GM19468 (cell line): ENCODE data around the gene FHOD3.

ENCODE experiments used
- ATAC-seq: cut with Tn5 transposase; IDR thresholded peaks from one replicate; pipeline ENCODE4 v1.9.1; 2021; ENCODE audit warnings: mild to moderate bottlenecking, moderate library complexity, moderate number of reproducible peaks; ENCODE audit not compliant: unreplicated experiment; ENCODE audit errors: extremely low read depth

FHOD3 gene

DNA sequence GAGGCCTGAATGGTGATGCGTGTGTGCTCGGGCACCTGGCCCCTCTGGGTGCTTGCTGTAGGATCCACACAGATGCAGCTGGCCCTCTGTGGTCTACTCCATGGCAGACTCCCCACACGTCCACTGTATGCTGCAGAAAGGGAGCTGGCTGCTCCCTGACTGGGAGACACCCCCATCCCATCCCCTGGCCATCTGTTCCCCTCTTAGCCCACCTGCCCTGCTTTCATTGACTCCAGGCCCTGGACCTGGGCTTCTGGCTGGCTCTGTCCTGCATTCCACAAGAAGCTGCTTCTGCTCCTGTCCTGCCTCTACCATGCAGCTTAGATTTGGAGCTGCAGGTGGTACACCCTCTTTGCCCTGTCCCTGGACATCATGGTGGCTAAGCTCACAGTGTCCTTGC lies 80.1 kb downstream of the FHOD3 start:
- no peak for ATAC-seq

DNA sequence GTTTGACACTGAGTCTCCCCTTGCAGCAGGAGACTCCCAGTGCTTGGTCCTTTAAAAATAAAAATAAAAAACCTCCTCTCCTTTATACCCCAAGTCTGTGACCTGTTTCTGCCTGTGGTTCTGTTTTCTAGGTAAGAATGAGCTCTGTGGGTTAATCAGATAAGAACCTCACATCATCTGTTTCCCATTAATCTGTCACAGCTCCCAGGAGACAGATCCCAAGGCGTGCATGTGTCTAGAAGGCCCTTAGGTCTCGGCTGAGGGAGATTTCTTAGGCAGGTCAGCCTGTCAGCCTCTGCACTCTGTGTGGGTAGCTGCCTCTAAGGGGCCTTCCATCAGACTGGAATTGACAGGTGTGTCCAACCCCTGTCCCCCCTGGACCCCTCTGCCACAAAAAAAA lies 80.7 kb downstream of the FHOD3 start:
- ATAC-seq = no peak

DNA sequence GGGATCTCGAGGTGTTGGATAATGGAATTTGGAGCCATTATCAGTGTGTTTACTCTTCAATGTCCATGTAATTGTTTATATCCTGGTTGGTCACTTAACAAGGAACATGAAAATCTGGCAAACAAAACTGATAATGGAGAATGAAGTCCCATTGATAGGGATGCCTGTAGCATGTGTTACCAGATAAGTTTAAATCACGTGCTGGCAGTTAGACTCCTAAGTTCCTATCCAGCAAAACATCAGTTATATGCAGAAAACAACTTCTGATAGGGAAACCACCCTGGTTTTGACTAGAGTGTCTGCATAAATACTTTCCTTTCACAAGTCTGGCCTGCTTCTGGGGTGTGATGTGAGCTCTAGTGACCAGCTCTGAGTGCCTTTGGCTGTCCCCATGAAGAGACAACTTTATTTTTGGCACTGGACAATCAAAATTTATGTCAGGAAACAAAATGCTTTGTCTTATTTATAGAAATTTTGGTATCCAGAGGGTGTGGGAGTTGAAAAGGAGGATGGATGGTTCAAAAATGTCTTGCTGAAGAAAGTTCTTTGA lies 82.0 kb downstream of the FHOD3 start:
- no peak for ATAC-seq

DNA sequence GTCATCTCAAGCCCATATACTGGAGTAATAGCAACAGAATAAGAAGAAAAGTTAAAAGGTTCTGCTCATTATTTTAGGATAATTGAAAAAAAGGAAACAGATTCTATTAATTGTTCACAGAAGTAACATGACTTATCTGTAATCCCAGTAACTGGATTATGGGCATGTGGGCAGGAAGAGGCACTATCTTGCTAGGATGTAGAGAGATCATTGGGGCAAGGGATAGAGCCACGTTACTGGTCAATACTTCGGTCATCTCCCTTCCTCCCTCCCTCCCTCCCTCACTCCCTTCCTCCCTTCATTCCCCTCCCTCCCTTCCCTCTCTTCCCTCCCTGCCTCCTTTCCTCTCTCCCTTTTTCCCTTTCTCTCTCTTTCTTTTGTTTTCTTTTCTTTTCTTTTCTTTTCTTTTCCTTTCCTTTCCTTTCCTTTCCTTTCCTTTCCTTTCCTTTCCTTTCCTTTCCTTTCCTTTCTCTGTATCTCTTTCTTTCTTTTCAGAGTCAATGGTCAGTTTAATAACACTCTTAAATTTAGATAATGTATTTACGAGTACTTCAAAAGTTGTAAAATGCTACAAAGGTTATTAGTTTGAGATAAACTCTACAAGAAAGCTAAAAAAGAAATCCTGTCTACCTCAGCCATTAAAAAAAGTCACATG lies 82.8 kb downstream of the FHOD3 start:
- no peak for ATAC-seq

DNA sequence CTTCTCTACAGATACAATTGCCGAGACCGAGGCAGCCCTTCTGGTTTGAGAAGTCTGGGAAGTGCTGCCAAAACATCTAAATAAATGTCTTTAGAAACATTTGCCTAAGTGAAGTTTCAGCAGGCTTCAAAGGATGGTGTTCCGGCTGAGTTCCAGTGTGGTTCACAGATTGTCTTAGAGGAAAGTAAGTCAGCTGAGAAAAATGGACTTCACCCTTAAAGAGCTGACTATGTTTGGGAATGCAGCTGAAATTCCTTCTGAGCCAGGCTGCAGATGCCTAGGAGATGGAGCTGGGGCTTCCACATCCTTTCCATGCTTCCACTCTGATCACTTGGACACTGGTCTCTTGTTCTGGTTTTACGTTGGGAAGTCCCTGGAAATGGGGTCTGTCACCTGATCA lies 83.6 kb downstream of the FHOD3 start:
- ATAC-seq = no peak

GRCh38 chr18:36382854-36383253 lies 85.3 kb downstream of the FHOD3 start:
- no peak for ATAC-seq

DNA sequence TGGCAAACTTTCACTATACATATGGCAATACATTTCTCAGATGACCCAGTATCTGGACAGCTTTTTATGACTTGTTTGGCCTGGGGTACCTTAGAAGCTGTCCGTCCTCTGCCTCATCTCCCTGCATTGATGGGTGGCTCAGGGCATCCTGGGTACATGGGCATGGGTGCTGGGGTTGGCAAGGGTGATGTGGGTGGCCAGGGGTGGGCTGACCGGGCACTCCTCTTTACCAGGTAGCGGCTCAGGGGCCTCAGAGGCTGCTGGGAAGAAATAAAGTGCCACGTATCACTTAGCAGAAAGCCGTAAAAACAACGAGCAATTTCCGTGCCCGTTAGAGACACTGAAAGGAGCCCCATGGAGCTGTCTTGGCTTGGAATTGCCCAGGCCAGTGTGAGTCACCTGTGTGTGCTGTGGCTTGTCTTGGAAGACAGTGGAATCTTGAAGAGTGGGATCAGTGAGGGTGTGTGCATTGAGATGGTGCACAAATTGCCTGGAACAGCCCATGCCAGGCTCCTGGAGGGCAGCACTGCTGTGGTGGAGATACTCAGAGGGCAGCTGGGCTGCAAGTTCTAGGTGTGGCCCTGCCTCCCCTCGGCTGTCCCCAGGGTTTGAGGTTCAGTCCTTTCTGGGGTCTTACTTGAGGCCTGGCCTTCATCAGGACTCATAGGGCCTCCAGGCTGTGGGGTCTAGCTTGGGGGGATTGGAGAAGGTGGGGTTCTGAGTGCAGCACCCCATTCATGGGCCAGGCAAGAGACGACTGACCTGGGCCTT lies 88.8 kb downstream of the FHOD3 start:
- ATAC-seq = no peak

DNA sequence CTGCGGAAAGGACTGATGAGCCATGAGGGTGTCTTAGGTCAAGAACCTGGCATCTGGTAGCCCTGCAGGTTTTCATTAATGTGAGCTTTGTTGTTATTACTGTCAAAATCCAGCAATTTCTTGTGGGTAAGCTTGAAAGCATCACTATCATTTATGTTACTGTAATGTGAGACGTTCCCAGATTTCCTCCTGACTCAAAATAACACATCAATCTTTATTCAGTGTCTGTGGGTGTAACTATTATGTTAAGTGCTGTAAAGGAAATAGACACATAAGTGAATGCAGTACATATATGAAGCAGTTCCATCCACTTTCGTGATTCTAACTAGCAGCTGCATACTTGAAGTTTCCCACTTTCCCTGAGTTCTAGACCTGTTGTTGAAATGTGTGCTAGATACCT lies 89.8 kb downstream of the FHOD3 start:
- ATAC-seq = no peak

DNA sequence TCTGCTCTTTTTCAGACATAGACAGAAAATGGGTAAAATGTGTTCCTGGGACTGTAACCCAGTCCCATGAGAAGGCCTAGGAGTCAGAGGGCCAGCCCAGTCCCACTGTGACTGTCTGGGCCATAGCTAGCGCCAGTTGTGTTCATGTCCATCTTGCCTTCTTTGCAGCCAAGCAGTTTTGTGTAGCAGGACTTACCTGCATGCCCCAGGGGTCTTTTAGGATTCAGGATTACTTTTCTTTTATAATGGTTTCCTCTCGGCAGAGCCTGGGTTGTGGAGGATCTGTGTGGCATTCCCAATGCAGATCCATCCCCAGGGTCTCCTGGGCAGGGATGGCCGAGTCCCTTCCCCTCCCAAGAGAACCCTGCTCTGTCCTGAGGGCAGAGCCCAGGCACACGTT lies 90.8 kb downstream of the FHOD3 start:
- no peak for ATAC-seq

- ATAC-seq = no peak
Observed at GRCh38 chr18:36389027-36389426, 91.5 kb downstream of the FHOD3 start.

DNA sequence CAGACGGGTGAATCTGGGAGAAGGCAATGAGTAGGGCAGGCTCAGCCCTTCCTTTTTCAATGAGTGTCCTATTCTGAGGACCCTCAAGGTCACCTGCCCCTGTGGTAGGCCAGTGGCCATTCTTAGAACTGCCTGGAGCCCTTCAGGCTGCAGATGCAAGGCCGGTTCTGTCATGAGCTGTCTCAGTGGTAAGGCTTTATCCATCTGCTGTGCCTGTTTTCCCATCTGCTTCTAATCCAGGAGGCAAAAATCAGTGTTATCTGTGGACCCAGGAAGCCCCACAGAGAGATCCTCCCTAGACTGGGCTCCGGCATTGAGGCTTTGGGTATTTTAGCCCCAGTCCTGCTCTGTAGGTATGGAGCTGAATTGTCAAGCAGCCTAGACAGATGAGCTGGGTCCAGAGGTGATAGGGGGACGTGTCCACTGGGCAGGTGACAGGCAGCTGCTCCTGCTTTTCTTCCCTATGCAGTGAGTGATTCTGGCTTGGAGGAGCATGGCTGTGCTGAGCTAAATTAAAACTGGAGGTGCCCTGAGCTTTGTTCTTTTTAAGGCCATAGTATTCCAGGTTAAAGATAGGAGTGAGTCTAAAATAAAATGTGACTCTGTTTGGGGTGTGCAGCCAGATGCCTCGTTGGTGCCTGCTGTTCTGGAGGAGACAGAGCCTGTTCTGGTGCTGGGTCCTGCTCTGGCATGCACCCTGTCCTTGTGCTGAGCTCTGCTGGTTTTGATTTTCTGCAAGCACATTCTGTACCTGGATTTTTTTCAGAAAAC lies 92.5 kb downstream of the FHOD3 start:
- no peak for ATAC-seq

- no peak for ATAC-seq
Observed at GRCh38 chr18:36391426-36392145, 94.1 kb downstream of the FHOD3 start.

GRCh38 chr18:36392164-36392978 lies 94.9 kb downstream of the FHOD3 start:
- ATAC-seq = no peak

GRCh38 chr18:36392979-36393287 lies 95.4 kb downstream of the FHOD3 start:
- no peak for ATAC-seq

DNA sequence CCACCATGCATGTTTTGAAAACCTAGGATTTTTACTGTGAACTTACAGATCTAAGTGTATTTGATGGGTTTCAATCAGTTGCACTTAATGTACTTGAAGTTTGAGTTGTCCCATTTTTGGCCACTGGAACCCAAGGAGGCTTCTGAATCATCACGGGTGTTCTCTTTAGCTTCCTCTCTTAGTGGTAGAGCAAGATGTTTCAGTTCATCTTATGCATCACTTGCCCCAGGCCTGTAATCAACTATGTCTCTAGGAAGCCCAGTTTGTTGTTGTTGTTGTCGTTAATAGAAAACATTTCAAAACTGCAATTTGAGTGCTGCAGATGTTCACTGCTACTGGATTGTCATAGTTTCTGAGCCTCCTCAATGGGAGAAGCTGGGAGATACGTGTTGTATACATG lies 97.0 kb downstream of the FHOD3 start:
- ATAC-seq = no peak

DNA sequence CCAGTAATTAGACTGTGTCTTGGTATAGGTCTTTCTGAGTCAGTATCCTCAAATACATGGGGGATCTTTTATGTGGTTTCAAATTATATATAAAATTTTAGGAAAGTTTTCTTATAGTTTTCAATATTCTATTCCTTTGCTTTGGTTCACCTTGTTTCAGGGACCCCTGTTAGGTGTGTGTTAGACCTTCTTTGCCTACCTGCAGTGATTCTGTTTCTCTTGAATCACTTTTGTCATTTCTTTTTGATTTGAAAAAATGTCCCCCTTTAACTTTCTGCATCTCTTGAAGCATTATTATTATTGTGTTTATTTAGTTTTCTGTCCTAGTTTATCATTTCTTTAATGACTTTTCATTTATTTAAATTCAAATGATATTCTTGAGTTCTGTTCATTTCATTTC lies 98.7 kb downstream of the FHOD3 start:
- no peak for ATAC-seq

DNA sequence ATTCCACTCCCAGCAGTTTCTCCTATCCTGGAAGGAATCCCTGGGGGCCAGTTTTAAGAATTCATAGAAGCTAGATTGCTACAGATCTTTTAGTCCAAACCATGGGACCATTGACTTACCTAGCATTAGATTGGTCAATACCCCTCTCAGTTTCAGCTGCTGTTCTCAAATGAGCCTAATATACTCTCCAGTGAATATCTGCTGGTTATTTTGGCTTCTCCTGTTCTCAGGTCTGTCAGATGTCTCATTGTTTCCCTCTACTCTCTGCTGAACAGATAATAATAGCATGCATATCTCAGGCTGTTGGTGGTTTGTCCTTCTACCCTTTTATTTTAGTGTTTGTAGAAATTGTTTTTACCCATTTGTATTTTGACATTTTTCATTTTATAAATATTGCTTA lies 99.5 kb downstream of the FHOD3 start:
- ATAC-seq = no peak

GRCh38 chr18:36398419-36398818 lies 100.9 kb downstream of the FHOD3 start:
- no peak for ATAC-seq

DNA sequence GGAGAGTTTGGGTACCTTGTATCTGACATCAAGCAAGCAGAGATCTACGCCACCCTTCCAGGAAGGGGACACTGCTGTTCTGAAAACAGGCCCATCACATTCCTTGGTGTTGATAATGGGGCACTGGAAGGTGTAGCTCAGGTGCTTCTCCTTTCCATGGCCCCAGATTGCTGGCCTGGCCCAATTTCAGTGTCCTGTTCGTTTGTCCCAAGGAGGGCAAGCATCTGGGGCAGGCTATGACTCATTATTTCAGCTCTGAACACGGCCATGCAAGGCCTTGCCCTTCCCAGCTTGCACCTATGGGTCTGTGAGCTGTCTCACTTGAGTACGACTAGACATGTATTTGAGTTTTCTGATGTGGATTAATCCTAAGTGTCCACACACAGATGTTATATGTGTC lies 101.5 kb downstream of the FHOD3 start:
- no peak for ATAC-seq

GRCh38 chr18:36401462-36401861 lies 103.9 kb downstream of the FHOD3 start:
- no peak for ATAC-seq
